ENCODE measurements around the gene PLCD3. TPM values are rescaled to one million over a fixed set of nuclear protein-coding genes. Genes with fewer than 3 reads are reported as not detected.

The PLCD3 gene
- polyA plus RNA-seq, 1 donor (not counting 4 experiments of a cell fraction or from before 2014, with no cell fraction given) = 53.3 TPM

DNA sequence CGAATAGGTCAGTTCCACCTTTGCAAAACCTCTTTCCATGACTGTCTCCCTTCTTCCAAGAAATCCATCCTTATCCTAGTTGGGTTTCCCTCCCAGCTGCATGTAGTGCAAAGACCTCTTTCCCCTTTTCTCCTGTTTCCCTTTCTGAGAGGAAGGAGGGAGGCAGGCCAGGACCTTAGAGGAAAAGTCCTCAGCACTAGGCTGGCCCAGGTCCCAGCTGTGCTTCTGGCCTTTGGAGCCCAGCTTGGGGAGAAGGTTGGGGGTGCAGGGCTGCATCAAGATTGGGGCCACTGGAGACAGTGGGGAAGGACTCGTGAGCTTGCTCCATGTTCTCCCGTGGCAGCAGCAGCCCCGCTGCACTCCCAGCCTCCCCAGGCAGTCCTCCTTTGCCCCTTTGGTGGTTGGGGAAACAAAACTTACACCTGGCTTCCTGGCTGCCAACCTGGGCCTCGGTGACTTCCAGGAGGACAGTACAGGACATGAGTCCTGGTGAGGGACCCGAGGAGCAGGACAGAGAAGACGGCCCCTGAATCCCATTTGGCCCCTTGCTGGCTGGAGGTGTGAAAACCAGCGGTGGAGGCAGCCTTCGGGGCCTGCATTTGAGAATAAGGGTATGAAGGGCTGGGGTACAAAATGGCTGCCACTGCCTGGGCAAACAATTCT, 29.8 kb upstream of the PLCD3 start:
- peaks cover 27% of the 10 kb centered on the region for H3K79me2 ChIP-seq (ENCODE audit: control insufficient read depth, insufficient read depth, low read length)
- H3K9ac ChIP-seq (ENCODE audit: control insufficient read depth, extremely low read depth, insufficient read depth, low read length) = peak overlapping the region; percentile 45
- dilution Hi-C loops (cut with MboI; ENCODE audit: extremely low pct_ligation_motif_present, low sequenced_read_pairs) = no loop called here

DNA sequence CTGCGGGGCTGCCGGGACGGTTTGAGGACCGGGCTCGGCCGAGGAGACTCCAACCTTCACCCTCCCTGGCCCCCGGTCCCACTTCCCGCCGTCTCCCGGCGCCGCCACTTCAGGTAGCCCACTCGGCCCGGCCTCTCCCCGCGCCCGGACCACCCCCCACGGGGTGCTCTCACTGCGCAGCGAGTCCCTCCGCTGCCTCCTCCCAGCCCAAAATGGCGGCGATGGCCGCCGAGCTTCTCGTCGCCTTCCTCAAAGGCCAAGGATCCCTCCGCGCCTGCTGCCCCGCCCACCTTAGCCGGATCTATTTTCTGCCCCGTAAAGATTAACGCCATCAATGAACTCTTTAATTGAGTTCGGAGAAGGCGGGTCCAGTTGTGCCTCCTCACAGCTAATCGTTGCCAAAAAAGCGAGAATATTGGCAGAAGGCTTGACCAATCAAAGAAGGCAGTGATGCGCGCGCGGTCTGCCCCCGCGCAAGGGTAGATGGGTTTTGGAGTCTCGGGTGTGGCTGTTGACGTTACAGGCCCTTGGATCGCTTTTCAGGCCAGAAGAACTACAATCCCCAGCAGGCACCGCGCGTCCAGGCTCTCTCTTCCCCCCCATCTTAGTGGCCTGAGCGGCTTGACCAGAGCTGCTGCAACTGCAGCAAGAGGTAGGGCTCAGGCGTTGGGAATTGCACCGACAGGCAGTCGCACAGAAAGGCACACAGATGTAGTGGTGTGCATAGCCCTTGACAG, 29.1 kb upstream of the PLCD3 start, which contains the start of gene HEXIM2:
TSS of gene HEXIM2 (plus strand) at position 588 of the 737 bp plus-strand sequence. CDS start 919 bp downstream, outside the sequence.
- Histone ChIP-seq H3K9ac (ENCODE audit: control insufficient read depth, extremely low read depth, insufficient read depth, low read length) (peak within 1 kb of the TSS; percentile 100), H3K4me1 (ENCODE audit: control insufficient read depth, extremely low read depth, insufficient read depth, low read length) (peaks cover 11% of the 10 kb centered on the region), H3K9me3 (ENCODE audit: control insufficient read depth, low read depth, low read length) (no peaks in the 10 kb centered on the region), H3K9me1 (ENCODE audit: control insufficient read depth, extremely low read depth, insufficient read depth, low read length) (no peaks in the 10 kb centered on the region), H3K27ac (ENCODE audit: control insufficient read depth, insufficient read depth, low read length) (peak within 1 kb of the TSS; percentile 99), H3K4me3 (ENCODE audit: control insufficient read depth in 2 of 3, extremely low read depth in 1 of 3, insufficient read depth in 2 of 3, low read depth in 1 of 3, low read length in 3 of 3) (peak within 1 kb of the TSS; percentile 98 to 100 (median 98)), H3K79me2 (ENCODE audit: control insufficient read depth, insufficient read depth, low read length) (peaks cover 27% of the 10 kb centered on the region), H3K36me3 (ENCODE audit: control insufficient read depth in 2 of 2, extremely low read depth in 1 of 2, insufficient read depth in 2 of 2, low read length in 2 of 2) (peaks cover 0 to 4% of the 10 kb centered on the region in 2 experiments), H4K20me1 (ENCODE audit: control insufficient read depth, extremely low read depth, insufficient read depth, low read length) (no peaks in the 10 kb centered on the region), H2AFZ (ENCODE audit: control insufficient read depth, low read length) (peak within 1 kb of the TSS; percentile 83), H3K4me2 (ENCODE audit: control insufficient read depth, extremely low read depth, insufficient read depth, low read depth, low read length) (peak within 1 kb of the TSS; percentile 98), H3K27me3 (ENCODE audit: control insufficient read depth, extremely low read depth, insufficient read depth, low read length) (no peaks in the 10 kb centered on the region)
- FAIRE-seq = peak; percentile 79
- dilution Hi-C loops (cut with MboI; ENCODE audit: extremely low pct_ligation_motif_present, low sequenced_read_pairs) = no loop called here
- TF ChIP-seq EZH2 (IDR thresholded peaks at IDR 0.05; ENCODE audit: low read length) = no peak
- TF ChIP-seq, protein P1, sequence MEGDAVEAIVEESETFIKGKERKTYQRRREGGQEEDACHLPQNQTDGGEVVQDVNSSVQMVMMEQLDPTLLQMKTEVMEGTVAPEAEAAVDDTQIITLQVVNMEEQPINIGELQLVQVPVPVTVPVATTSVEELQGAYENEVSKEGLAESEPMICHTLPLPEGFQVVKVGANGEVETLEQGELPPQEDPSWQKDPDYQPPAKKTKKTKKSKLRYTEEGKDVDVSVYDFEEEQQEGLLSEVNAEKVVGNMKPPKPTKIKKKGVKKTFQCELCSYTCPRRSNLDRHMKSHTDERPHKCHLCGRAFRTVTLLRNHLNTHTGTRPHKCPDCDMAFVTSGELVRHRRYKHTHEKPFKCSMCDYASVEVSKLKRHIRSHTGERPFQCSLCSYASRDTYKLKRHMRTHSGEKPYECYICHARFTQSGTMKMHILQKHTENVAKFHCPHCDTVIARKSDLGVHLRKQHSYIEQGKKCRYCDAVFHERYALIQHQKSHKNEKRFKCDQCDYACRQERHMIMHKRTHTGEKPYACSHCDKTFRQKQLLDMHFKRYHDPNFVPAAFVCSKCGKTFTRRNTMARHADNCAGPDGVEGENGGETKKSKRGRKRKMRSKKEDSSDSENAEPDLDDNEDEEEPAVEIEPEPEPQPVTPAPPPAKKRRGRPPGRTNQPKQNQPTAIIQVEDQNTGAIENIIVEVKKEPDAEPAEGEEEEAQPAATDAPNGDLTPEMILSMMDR (optimal IDR thresholded peaks at IDR 0.05 in 1 of 3, IDR thresholded peaks at IDR 0.05 in 1 of 3, conservative IDR thresholded peaks at IDR 0.05 in 1 of 3; ENCODE audit: extremely low read depth in 1 of 3, insufficient read depth in 2 of 3, low read length in 3 of 3) = no peak
- peak; percentile 97 for DNase-seq (ENCODE audit: low read depth, low spot score)

More for the DNA sequence above, 29.8 kb upstream of the PLCD3 start:
- DNase-seq (ENCODE audit: low read depth, low spot score) = no peak
- Histone ChIP-seq H2AFZ (ENCODE audit: control insufficient read depth, low read length) (peak overlapping the region; percentile 83), H3K27ac (ENCODE audit: control insufficient read depth, insufficient read depth, low read length) (peak overlapping the region; percentile 23), H3K4me3 (ENCODE audit: control insufficient read depth in 2 of 3, extremely low read depth in 1 of 3, insufficient read depth in 2 of 3, low read depth in 1 of 3, low read length in 3 of 3) (peak overlapping the region; percentile 34 to 61 (median 61)), H3K27me3 (ENCODE audit: control insufficient read depth, extremely low read depth, insufficient read depth, low read length) (no peaks in the 10 kb centered on the region), H3K4me2 (ENCODE audit: control insufficient read depth, extremely low read depth, insufficient read depth, low read depth, low read length) (peak overlapping the region; percentile 93), H3K9me1 (ENCODE audit: control insufficient read depth, extremely low read depth, insufficient read depth, low read length) (no peaks in the 10 kb centered on the region), H3K9me3 (ENCODE audit: control insufficient read depth, low read depth, low read length) (no peaks in the 10 kb centered on the region), H4K20me1 (ENCODE audit: control insufficient read depth, extremely low read depth, insufficient read depth, low read length) (no peaks in the 10 kb centered on the region), H3K36me3 (ENCODE audit: control insufficient read depth in 2 of 2, extremely low read depth in 1 of 2, insufficient read depth in 2 of 2, low read length in 2 of 2) (peaks cover 0 to 4% of the 10 kb centered on the region in 2 experiments), H3K4me1 (ENCODE audit: control insufficient read depth, extremely low read depth, insufficient read depth, low read length) (peaks cover 11% of the 10 kb centered on the region)
- TF ChIP-seq, protein P1 (optimal IDR thresholded peaks at IDR 0.05 in 1 of 3, IDR thresholded peaks at IDR 0.05 in 1 of 3, conservative IDR thresholded peaks at IDR 0.05 in 1 of 3; ENCODE audit: extremely low read depth in 1 of 3, insufficient read depth in 2 of 3, low read length in 3 of 3) = no peak
- TF ChIP-seq EZH2 (IDR thresholded peaks at IDR 0.05; ENCODE audit: low read length) = no peak
- FAIRE-seq = no peak
